ENCODE results near the gene ZDHHC5.
"Not testable (repeated sequence)": the region's sequence is repeated elsewhere in the genome, so short reads cannot be mapped to it uniquely, and the experiment has no call there.

ZDHHC5 gene

GRCh38 chr11:57709802-57710367, 42.0 kb downstream of the ZDHHC5 start:
- no peak overlapping the region for H3K4me3 ChIP-seq
- no peak overlapping the region for H3K27ac ChIP-seq
- no peak for DNase-seq (ENCODE audit: low spot score)
- TF ChIP-seq, protein P1, sequence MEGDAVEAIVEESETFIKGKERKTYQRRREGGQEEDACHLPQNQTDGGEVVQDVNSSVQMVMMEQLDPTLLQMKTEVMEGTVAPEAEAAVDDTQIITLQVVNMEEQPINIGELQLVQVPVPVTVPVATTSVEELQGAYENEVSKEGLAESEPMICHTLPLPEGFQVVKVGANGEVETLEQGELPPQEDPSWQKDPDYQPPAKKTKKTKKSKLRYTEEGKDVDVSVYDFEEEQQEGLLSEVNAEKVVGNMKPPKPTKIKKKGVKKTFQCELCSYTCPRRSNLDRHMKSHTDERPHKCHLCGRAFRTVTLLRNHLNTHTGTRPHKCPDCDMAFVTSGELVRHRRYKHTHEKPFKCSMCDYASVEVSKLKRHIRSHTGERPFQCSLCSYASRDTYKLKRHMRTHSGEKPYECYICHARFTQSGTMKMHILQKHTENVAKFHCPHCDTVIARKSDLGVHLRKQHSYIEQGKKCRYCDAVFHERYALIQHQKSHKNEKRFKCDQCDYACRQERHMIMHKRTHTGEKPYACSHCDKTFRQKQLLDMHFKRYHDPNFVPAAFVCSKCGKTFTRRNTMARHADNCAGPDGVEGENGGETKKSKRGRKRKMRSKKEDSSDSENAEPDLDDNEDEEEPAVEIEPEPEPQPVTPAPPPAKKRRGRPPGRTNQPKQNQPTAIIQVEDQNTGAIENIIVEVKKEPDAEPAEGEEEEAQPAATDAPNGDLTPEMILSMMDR (IDR thresholded peaks at IDR 0.05), result no peak

GRCh38 chr11:57711414-57712255, 43.7 kb downstream of the ZDHHC5 start, which contains the start of gene MED19:
Gene MED19 (minus strand): TSS chr11:57712215. CDS start chr11:57712179, 36 bp downstream.
- TF ChIP-seq, protein P1 (IDR thresholded peaks at IDR 0.05), result no peak
- peak within 1 kb of the TSS; percentile 78 for H3K4me3 ChIP-seq
- H3K27ac ChIP-seq, result peak within 1 kb of the TSS; percentile 73 to 89
- peak; percentile 94 for DNase-seq (ENCODE audit: low spot score)

DNA sequence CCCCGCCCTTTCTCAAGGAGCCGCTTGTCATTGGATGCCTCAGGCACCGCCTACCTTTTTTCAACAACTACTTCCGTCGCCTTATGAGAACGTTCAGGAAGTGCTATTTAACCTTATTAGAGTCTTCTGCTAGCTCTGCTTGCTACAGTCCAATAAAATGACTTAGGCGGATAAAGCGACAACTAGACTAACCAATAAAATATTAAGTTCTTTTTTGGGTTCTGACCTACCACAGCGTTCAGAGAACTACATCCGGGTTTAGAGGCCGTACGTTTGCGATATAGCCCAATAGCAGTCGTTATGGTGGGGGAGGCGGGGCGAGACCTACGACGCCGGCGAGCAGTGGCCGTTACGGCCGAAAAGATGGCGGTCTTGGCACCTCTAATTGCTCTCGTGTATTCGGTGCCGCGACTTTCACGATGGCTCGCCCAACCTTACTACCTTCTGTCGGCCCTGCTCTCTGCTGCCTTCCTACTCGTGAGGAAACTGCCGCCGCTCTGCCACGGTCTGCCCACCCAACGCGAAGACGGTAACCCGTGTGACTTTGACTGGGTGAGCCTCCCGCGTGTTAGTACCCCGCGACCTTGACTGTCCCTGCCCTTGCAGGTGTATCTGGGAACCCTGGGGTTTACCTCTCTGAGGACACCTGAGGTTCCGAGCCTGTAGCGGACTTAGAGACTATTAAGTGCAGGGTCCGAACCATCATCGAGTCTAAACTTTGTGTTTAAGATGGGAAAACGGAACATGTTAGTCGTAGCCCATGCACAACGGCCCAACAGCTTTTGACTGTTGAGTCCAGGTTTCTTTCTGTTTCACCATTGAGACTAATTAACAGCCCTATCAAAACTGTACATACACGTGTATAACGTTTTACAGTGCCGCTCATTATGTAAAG, 44.6 kb downstream of the ZDHHC5 start, which contains the start of gene TMX2:
Gene TMX2, plus strand, starts transcription at position 338 of the 895 bp plus-strand sequence. Its CDS starts 26 bp downstream, at position 364.
- peak within 1 kb of the TSS; percentile 78 for H3K4me3 ChIP-seq
- TF ChIP-seq, protein P1 (IDR thresholded peaks at IDR 0.05), result no peak
- peak within 1 kb of the TSS; percentile 73 to 89 for H3K27ac ChIP-seq
- DNase-seq (ENCODE audit: low spot score), result peak; percentile 94

GRCh38 chr11:57713835-57714234, 45.9 kb downstream of the ZDHHC5 start:
- H3K27ac ChIP-seq, result no peak overlapping the region
- TF ChIP-seq, protein P1 (IDR thresholded peaks at IDR 0.05), result no peak
- DNase-seq (ENCODE audit: low spot score), result no peak
- H3K4me3 ChIP-seq, result peak overlapping the region; percentile 78

- H3K4me3 ChIP-seq; H3K27ac ChIP-seq; DNase-seq (ENCODE audit: low spot score): not testable (repeated sequence)
These were observed 48.8 kb downstream of the ZDHHC5 start for GRCh38 chr11:57716726-57717125.

- DNase-seq (ENCODE audit: low spot score), result no peak
- Histone ChIP-seq H3K4me3 (no peak overlapping the region), H3K27ac (no peak overlapping the region)
- TF ChIP-seq, protein P1 (IDR thresholded peaks at IDR 0.05), result no peak
These were observed 59.3 kb downstream of the ZDHHC5 start for GRCh38 chr11:57727185-57727584.

- DNase-seq (ENCODE audit: low spot score), result no peak
- Histone ChIP-seq H3K4me3 (no peak overlapping the region), H3K27ac (no peak overlapping the region)
- TF ChIP-seq, protein P1 (IDR thresholded peaks at IDR 0.05), result no peak
These were observed 60.9 kb downstream of the ZDHHC5 start for GRCh38 chr11:57728829-57729228.
